PFSK-1 (cell line): Measurements from ENCODE around the gene ITPR3.

ENCODE experiments used
- POLR2AphosphoS5 ChIP-seq: IDR thresholded peaks from 2 replicates; pipeline ENCODE4 v1.6.1; 2012; ENCODE audit warnings: low read depth, mild to moderate bottlenecking, control low read depth, low read length, moderate library complexity
- TAF1 ChIP-seq: IDR thresholded peaks from 2 replicates; pipeline ENCODE4 v1.6.1; 2012; ENCODE audit warnings: low read length, control low read depth, borderline replicate concordance; ENCODE audit not compliant: insufficient read depth

DNA sequence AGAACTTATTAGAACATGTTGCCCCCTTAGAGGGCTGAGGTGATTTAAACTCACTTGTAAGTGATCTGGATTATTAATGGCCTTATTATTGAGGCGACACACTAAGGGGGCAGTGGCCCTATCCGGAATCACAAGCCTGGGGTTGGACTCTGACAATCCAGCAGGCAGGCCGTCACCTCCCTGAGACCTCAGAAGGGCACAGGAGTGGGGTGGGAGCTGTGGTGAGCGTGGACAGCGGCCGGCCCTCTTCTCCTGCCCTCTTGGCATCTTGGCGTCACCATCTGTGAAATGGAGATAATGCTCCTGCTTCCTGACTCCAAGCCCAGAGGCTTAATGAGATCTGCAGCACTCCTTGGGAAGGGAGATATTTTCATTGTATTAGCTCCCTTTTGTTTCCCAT lies 106.0 kb downstream of the ITPR3 start:
- no peak for TF ChIP-seq TAF1
- TF ChIP-seq POLR2AphosphoS5: no peak
